Activated B cell treated with CpG ODN at 0.5 μM for 24 hours (primary cell): Measurements from ENCODE around the gene CCL16. TPM values are rescaled to one million over a fixed set of nuclear protein-coding genes. Genes with fewer than 3 reads are reported as not detected.
"Not testable (repeated sequence)": the region's sequence is repeated elsewhere in the genome, so short reads cannot be mapped to it uniquely, and the experiment has no call there.

Experiments
- ATAC-seq: fragments of 200-7000 bp; cut with Tn5 transposase; one replicate; pipeline ENCODE4 v1.10.0; 2021; ENCODE audit warnings: low read depth, mild to moderate bottlenecking, moderate library complexity
- CTCF ChIA-PET: fragments of 350-600 bp; sonication (Branson Sonifier 250); formaldehyde crosslinking; loops from one replicate; lab custom pipeline; 2021; ENCODE audit warnings: antibody characterized with exemption; lab: Charles Lee
- POLR2A ChIA-PET: fragments of 350-600 bp; sonication (Branson Sonifier 250); formaldehyde crosslinking; loops from one replicate; lab custom pipeline; 2021; ENCODE audit warnings: antibody characterized with exemption; lab: Charles Lee
- DNase-seq: peaks from one replicate; pipeline ENCODE4 v3.0.0; 2022
- H3K27ac Mint-ChIP-seq: one replicate; pipeline ENCODE4 v1.8.0; 2020; ENCODE audit warnings: mixed read lengths
- H3K27me3 Mint-ChIP-seq: one replicate; pipeline ENCODE4 v1.8.0; 2021; ENCODE audit warnings: mixed read lengths
- H3K36me3 Mint-ChIP-seq: one replicate; pipeline ENCODE4 v1.8.0; 2021; ENCODE audit warnings: low read depth, mixed read lengths
- H3K4me1 Mint-ChIP-seq: one replicate; pipeline ENCODE4 v1.8.0; 2021; ENCODE audit warnings: mixed read lengths
- H3K4me3 Mint-ChIP-seq: one replicate; pipeline ENCODE4 v1.8.0; 2020; ENCODE audit warnings: mild to moderate bottlenecking, mixed read lengths
- H3K9me3 Mint-ChIP-seq: one replicate; pipeline ENCODE4 v1.8.0; 2020; ENCODE audit warnings: mixed read lengths
- intact Hi-C: fragments of 100-400 bp; cut with micrococcal nuclease; formaldehyde crosslinking; loops from one replicate; pipeline ENCODE4 v1.15.1; 2024
- total RNA-seq: library from RNA; stranded (reverse); gene quantifications from 2 replicates; pipeline ENCODE4 v1.2.3, GENCODE V29; 2022
- TF ChIP-seq, protein P1 (sequence below): fragments of 200-600 bp; IDR thresholded peaks from one replicate; pipeline ENCODE4 v1.8.0; 2022; ENCODE audit warnings: antibody characterized with exemption, mild to moderate bottlenecking

Gene CCL16
- total RNA-seq, 1 donor from 2014 or later = not detected

GRCh38 chr17:35944151-35944550, 37.1 kb downstream of the CCL16 start:
- Mint-ChIP-seq H3K9me3 (no peaks in the 10 kb centered on the region), H3K27me3 (peaks cover 2% of the 10 kb centered on the region), H3K27ac (no peak overlapping the region), H3K36me3 (no peaks in the 10 kb centered on the region), H3K4me1 (no peaks in the 10 kb centered on the region), H3K4me3 (no peak overlapping the region)
- ATAC-seq (no peak), DNase-seq (no peak)
- ChIA-PET POLR2A (no interaction called here), CTCF (no interaction called here)
- TF ChIP-seq, protein P1, sequence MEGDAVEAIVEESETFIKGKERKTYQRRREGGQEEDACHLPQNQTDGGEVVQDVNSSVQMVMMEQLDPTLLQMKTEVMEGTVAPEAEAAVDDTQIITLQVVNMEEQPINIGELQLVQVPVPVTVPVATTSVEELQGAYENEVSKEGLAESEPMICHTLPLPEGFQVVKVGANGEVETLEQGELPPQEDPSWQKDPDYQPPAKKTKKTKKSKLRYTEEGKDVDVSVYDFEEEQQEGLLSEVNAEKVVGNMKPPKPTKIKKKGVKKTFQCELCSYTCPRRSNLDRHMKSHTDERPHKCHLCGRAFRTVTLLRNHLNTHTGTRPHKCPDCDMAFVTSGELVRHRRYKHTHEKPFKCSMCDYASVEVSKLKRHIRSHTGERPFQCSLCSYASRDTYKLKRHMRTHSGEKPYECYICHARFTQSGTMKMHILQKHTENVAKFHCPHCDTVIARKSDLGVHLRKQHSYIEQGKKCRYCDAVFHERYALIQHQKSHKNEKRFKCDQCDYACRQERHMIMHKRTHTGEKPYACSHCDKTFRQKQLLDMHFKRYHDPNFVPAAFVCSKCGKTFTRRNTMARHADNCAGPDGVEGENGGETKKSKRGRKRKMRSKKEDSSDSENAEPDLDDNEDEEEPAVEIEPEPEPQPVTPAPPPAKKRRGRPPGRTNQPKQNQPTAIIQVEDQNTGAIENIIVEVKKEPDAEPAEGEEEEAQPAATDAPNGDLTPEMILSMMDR = no peak
- intact Hi-C loops = no loop called here

- CTCF ChIA-PET = interaction anchor here (1.3 kb wide), 1 partner anchor 205 kb away, joined by 4 read pairs; no protein-coding TSS in a partner anchor
- H3K36me3 Mint-ChIP-seq = no peaks in the 10 kb centered on the region
- ATAC-seq (no peak), DNase-seq (no peak)
- H3K4me3 Mint-ChIP-seq = no peak within 1 kb of the TSS
- TF ChIP-seq, protein P1 = no peak
- H3K4me1 Mint-ChIP-seq = no peaks in the 10 kb centered on the region
- H3K27me3 Mint-ChIP-seq = peaks cover 2% of the 10 kb centered on the region
- POLR2A ChIA-PET = no interaction called here
- intact Hi-C loops = no loop called here
- H3K27ac Mint-ChIP-seq = no peak within 1 kb of the TSS
- H3K9me3 Mint-ChIP-seq = no peaks in the 10 kb centered on the region
These were observed 37.8 kb downstream of the CCL16 start, which contains the start of gene LYZL6 for GRCh38 chr17:35943537-35943936. Gene LYZL6, minus strand, starts transcription at chr17:35943713. Its CDS starts 4,357 bp downstream, at chr17:35939356.

- H3K36me3 Mint-ChIP-seq = no peaks in the 10 kb centered on the region
- no peaks in the 10 kb centered on the region for H3K4me1 Mint-ChIP-seq
- TF ChIP-seq, protein P1 = no peak
- no peak for DNase-seq
- intact Hi-C loops = no loop called here
- peaks cover 2% of the 10 kb centered on the region for H3K27me3 Mint-ChIP-seq
- POLR2A ChIA-PET = no interaction called here
- H3K27ac Mint-ChIP-seq = no peak overlapping the region
- H3K4me3 Mint-ChIP-seq = no peak overlapping the region
- H3K9me3 Mint-ChIP-seq = no peaks in the 10 kb centered on the region
- ATAC-seq = no peak
- CTCF ChIA-PET = interaction anchor here (1.3 kb wide), 1 partner anchor 206 kb away, joined by 4 read pairs; no protein-coding TSS in a partner anchor
These were observed 38.6 kb downstream of the CCL16 start for GRCh38 chr17:35942588-35943186.

DNA sequence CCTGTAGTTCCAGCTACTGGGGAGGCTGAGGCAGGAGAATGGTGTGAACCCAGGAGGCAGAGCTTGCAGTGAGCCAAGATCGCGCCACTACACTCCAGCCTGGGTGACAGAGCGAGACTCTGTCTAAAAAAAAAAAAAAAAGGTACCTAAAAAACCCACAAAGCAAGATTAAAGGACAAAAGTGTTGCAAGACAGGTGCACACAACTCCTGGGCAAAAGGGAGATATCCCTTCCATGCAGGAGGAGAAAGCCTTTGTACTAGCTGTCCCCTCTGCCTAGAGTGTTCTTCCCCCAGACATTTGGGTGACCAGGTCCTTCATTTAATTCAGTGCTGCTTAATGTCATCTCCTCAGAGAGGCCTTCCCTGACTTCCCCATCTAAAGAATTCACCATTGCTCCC, 42.8 kb downstream of the CCL16 start:
- ATAC-seq, H3K27me3 Mint-ChIP-seq, H3K36me3 Mint-ChIP-seq, intact Hi-C loops, POLR2A ChIA-PET, H3K4me3 Mint-ChIP-seq, H3K4me1 Mint-ChIP-seq, H3K9me3 Mint-ChIP-seq, H3K27ac Mint-ChIP-seq, DNase-seq: not testable (repeated sequence)
- CTCF ChIA-PET = interaction anchor here (1.1 kb wide), 1 partner anchor 87 kb away, joined by 3 read pairs; no protein-coding TSS in a partner anchor

DNA sequence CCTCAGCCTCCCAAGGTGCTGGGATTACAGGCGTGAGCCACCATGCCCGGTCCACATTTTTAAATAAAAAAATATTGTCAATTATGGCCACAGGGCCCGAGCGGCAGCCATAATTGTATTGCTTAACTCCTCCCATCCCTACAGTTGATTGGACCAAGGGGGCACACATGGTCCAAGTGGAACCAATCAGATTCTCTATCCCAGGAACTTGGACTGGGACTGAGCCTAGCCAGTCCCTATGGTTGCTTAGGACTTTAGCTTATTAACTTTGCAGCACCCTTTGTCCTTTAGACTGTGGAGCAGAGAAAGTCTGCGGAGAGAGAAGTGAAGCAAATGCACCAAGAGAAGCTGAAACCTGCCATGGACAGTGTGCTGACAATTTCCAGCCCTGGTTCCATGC, 45.2 kb downstream of the CCL16 start:
- TF ChIP-seq, protein P1 = no peak
- Mint-ChIP-seq H3K27me3 (peaks cover 2% of the 10 kb centered on the region), H3K36me3 (no peaks in the 10 kb centered on the region), H3K9me3 (no peaks in the 10 kb centered on the region), H3K4me1 (no peaks in the 10 kb centered on the region), H3K27ac (no peak overlapping the region), H3K4me3 (no peak overlapping the region)
- DNase-seq (no peak), ATAC-seq (no peak)
- CTCF ChIA-PET = no interaction called here
- POLR2A ChIA-PET = no interaction called here
- intact Hi-C loops = no loop called here
